Hypothalamus (tissue), 51 donors: Measurements from ENCODE around the gene PGAM5.

Source experiments
- DNase-seq, 51 donors: peaks; one replicate each; lab custom pipeline; 2025; lab: John Stamatoyannopoulos, UW

Gene PGAM5

GRCh38 chr12:132710405-132711079 lies at the start of gene PGAM5:
TSS of gene PGAM5 (plus strand) at chr12:132710842. CDS start at chr12:132710877, 35 bp downstream.
- DNase-seq, result peak in 50 of 51 donors; percentile 6 to 85 (median 60)

DNA sequence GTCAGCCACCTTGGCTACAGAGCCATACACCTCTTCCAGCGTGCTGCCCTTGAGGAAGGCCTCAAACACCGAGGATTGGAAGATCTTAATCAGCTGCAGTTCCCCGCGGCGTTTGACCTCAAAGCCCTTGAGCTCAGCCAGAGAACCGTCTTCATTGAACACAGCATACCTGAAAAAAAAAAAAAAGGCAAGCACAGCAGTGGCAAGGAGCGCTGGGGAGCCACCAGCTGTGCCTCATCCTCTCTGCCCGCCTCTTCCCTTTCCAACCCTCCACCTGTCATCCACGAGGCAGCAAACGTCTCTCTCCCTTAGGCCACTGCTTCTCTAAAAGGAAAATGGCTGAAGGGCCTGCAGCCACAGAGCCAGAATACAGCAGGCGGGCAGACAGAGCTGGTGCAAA lies 49.6 kb upstream of the PGAM5 start:
- DNase-seq, result no peak

DNA sequence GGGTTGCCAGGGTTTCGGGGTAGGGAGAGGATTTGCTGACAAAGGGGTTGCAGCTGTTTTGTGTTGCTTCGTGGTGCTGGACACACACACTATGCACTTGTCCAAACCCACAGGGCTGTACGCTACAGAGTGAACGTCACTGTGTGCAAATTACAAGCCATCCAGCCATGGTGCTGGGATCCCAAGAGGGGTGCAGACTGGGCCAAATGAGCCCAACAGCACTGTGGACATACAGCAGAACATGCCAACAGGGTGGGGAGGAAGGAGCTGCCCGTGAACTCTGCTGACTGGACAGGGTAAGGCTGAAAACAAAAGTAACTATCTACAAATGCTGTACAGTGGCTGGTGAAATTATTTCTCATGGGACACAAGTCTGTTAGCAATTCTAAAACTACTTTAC lies 48.7 kb upstream of the PGAM5 start:
- no peak for DNase-seq

DNA sequence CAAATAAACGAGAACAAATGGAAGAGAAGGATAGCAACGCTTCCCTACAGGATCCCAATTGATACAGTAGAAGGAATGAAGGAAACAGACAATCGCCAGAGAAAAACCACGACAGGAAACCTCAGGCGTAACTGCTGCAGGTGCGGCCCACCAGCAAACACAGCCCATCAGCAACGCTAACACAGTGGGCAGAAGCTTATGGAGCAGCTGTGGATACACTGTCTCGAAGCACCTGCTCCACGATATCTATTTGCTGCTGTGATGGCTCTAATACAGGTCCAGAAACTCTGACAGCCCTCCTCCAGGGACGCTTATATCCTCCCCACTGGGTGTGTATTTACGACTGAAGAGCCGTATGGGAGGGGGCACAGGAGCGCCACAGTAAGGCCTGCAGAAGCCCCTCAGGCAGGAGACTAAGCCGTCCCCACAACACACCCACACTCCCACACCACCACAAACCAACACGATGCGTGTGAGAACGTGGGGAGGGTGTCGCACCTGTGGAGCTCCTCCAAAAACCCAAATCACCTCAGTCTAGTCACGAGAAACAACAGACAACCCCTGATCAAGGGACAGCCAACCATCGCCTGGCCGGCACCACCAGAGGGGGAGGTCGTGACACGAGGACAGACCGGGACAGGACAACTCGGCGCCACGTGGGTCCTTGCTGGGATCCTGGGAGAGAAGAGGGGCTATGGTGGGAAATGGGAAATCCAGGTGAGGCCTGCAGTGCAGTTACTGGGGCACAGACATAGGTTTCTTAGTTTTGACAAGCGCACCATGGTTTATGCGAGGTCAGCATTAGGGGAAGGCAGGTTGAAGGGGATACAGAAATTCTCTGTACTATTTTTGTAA lies 47.5 kb upstream of the PGAM5 start:
- DNase-seq, result no peak

DNA sequence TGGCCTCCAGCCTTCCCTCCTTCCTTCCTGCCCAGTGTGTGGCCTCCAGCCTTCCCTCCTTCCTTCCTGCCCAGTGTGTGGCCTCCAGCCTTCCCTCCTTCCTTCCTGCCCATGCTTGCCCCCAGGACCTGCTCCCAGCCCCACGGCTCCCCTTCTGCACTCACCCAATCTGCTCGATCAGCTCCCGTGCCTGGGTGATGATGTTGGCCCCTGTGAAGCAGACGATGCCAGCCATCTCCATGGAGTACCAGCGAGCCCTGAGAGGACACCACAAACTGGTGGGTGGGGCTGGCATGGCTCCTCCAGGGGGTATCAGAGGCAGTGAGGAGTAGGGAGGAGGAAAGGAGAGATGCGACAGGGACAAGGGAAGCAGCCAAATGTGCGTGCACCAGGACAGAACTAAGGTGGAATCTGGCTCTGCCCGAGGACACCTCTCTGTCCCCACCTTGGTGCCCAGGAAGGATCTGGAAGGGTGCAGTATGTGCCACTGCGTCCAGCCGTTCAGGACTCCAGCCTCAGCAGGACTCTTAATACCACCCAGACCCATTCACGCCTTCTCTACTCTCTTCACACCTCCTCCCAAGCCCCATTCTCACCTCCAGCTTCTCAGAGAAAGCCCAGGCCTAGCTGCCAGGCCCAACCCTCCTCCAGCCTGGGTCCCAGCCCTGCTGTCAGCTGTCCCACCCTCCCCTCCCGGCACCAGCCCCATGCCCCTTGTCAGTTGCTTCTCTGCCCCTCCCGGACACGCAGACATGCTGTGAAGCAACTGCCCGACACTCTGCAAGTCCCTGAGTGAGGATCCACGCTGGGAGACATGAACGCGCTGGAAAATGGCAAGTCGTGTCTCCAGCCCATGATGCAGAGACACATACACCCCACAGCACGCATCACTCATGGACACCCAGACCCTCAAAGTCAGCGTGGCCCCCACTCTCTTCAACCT lies 46.2 kb upstream of the PGAM5 start:
- no peak for DNase-seq

DNA sequence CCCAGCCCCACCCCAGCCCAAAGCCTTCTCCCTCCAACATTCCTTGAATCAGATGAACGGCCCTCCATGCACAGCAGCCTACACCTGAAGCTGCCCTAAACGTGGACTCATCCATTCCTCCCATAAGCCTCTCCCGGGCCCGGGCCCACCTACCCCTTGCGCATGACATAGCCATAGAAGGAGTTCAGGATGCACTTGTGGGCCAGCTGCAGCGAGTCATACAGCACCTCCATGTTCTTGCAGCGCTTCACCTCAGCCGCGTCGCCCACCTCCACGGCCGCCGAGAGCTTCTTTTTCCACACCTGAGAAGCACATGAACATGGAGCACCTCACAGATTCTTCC lies 45.5 kb upstream of the PGAM5 start:
- DNase-seq, result no peak

DNA sequence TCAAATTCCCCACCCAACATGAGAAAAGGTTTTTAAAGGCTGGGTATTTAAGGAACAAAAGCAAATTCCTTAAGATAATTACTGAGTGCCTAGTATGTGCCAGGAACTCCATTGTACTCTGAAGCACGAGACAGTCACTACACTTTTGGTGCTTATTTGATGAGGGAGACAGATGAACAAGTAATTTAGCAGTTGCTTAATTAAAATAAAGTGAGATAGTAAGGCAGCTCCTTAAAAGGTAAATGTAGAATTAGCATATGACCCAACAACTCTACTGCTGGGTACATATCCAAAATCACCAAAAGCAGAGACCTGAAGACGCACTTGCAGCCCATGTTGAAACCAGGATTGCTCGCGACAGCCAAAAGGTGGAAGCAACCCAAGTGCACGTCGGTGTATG lies 44.8 kb upstream of the PGAM5 start:
- DNase-seq, result no peak

GRCh38 chr12:132668191-132669088 lies 42.2 kb upstream of the PGAM5 start:
- no peak for DNase-seq

DNA sequence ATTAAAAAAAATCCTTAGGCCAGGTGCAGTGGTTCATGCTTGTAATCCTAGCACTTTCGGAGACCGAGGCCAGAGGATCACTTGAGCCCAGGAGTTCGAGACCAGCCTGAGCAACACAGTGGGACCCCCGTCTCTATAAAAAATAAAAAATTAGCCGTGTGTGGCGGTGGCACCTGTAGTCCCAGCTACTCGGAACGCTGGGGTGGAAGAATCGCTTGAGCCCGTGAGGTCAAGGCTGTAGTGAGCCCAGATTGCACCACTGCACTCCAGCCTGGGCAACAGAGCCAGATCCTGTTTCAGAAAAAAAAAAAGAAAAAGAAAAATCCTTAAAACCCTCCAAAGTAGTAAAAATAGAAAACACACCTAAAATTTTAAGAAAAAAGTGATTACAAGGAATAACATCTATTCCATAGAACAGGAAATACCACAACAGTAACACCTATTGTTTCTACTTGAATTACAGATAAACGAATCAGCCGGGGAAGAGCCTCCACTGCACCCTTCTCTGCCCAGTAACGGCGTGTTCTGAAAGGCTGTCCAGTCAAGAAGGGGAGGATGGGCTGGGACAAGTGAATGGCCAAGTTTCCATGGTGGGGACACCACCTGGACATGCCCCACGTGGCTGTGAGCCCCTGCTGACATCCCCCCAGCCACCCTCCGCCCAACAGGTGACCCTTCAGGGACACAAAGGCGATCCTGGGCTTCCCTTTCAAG lies 41.3 kb upstream of the PGAM5 start:
- DNase-seq, result no peak

- no peak for DNase-seq
These were observed 38.5 kb upstream of the PGAM5 start for GRCh38 chr12:132672116-132672515.

DNA sequence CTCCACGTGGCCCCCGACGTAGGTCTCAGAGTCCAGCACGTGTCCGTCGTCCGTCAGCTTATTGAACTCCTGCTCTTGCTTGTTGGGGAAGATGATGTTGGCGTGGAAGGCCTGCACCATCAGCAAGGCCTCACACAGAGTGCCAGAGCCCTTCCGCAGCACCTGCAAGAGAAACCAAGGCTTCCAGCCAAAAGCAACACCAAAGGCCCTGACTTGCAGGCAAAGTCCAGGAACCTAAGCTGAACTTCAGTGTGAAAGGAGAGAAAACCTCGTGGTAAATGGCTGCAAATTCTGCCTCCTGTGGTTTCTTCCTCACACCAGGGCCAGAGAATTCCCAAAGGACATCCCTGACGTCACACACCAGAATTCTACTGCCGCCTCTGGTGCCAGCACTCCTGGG lies 38.0 kb upstream of the PGAM5 start:
- DNase-seq, result no peak

DNA sequence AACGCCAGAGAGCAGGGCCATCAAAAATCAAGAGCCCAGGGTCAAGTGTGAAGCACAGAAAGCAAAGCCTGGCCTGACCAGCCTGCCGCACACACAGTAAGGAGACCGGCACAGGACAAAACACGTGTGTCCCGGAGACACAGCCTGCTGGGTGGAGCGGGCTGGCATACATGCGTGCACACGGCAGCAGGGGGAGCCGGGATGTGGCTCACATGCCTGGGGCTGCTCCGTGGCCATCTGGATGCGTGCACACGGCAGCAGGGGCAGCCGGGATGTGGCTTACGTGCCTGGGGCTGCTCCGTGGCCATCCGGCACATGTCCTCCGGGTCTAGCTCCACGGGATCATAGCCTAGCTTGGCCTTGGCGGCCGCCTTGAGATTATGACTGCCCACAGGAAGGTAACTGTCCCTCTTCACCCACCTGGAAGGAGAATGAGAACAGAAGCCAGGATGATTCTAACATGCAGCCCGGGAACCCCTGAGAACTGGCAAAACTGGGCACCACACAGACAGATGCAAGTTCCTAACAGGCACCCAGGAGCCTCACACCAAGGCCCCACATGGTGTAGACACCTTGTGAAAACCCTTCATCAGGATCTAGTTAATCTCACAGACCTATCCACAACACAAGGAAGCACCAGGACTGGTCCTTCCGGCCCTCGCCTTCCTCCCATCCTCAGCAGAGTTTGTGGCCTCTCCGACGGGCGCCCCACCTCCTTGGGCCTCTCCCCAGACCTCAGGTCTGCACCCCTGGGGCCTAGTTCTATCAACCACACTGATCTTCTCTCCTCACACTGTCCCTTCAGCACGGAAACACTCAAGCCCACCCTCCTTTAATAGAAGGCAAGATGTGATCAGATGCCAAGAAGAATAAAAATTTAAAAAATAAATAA lies 37.1 kb upstream of the PGAM5 start:
- DNase-seq, result no peak

- no peak for DNase-seq
These were observed 36.1 kb upstream of the PGAM5 start for GRCh38 chr12:132674561-132674960.

- DNase-seq, result no peak
These were observed 34.7 kb upstream of the PGAM5 start for GRCh38 chr12:132675757-132676432.

DNA sequence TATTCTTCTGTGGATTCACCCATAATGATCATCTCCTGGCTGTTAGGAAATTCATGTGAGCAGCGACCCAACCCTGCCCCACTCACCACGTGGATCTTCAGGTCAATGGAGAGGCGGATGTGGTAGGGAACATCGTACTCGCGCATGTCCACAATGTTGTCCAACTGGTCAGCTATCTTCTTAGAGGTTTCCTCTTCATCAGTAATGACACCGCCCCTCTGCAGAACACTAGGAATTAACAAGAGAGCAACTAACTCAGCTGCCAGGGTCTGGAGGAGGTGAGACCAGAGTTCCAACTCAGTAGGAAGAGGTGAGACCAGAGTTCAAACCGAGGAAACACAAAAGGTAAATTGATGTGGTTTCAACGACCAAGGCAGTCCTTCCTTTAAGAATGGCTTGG lies 33.1 kb upstream of the PGAM5 start:
- DNase-seq, result no peak

DNA sequence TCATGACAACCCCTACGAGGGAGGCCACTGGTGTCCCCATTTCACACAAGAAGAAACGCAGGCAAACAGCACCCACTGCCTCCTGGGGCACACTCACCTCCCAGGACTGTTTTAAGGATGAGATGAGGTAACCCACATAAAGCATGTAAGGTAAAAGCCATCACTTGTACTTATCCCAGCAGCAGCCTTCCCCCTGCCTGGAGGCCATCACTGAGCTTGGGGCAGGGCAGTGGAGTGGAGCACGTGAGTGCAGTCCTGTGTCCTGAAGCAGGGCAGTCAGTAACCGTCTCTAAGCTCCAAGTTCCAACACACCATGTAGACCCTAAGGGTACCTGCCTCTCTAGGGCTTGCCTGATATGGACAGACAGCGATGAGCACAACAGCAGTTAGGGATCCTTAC lies 25.2 kb upstream of the PGAM5 start:
- no peak for DNase-seq

- peak in 2 of 51 donors; percentile 11 to 37 for DNase-seq
These were observed 23.8 kb upstream of the PGAM5 start for GRCh38 chr12:132686825-132687210.
